Lower lobe of right lung (tissue), 2 donors: ENCODE data around the gene SYCP2. TPM values are rescaled to one million over a fixed set of nuclear protein-coding genes. Genes with fewer than 3 reads are reported as not detected.
A peak's percentile ranks its signal among the peaks of the same experiment; 100 is the strongest.

Source experiments
- ATAC-seq, 2 donors: fragments of 200-7000 bp; cut with Tn5 transposase; one replicate each; pipeline ENCODE4 v1.9.1; 2020 to 2022; ENCODE audit warnings: mild to moderate bottlenecking in 2 of 2, moderate library complexity in 2 of 2
- DNase-seq: peaks from one replicate; pipeline ENCODE4 v3.0.0-alpha.2; 2020
- H3K27ac ChIP-seq: fragments of 200-600 bp; one replicate; pipeline ENCODE4 v1.8.0; 2022
- H3K27me3 ChIP-seq: fragments of 200-600 bp; one replicate; pipeline ENCODE4 v1.8.0; 2022; ENCODE audit warnings: low read depth
- H3K36me3 ChIP-seq: fragments of 200-600 bp; one replicate; pipeline ENCODE4 v1.8.0; 2022; ENCODE audit warnings: mild to moderate bottlenecking
- H3K4me1 ChIP-seq: fragments of 200-600 bp; one replicate; pipeline ENCODE4 v1.8.0; 2022
- H3K4me3 ChIP-seq: fragments of 200-600 bp; one replicate; pipeline ENCODE4 v1.8.0; 2022; ENCODE audit warnings: mild to moderate bottlenecking
- H3K9me3 ChIP-seq: fragments of 200-600 bp; one replicate; pipeline ENCODE4 v1.8.0; 2022
- CTCF ChIP-seq: fragments of 200-600 bp; IDR thresholded peaks from one replicate; pipeline ENCODE4 v1.8.0; 2022; ENCODE audit warnings: antibody characterized with exemption, mild to moderate bottlenecking
- intact Hi-C: fragments of 100-400 bp; cut with DNase I; formaldehyde crosslinking; loops from one replicate; pipeline ENCODE4 v1.11.0; 2022
- total RNA-seq: library from RNA; stranded (reverse); fragmentation: NEBNext Ultra II Directional; extraction: Animal tissue kit (Norgen Biotek cat#: 25700); gene quantifications from one replicate; pipeline ENCODE4 v1.2.1, GENCODE V29; 2021
- donor health status: DM: no; HTN: yes; CAD: no; lungs with severe emphysema.

The SYCP2 gene
- total RNA-seq, 1 donor from 2014 or later = 3.5 TPM

- DNase-seq (no peak), ATAC-seq (peak; percentile 73 to 82)
- no peaks in the 10 kb centered on the region for H3K36me3 ChIP-seq
- peaks cover 6% of the 10 kb centered on the region for H3K4me1 ChIP-seq
- H3K27me3 ChIP-seq = no peaks in the 10 kb centered on the region
- H3K27ac ChIP-seq = no peak overlapping the region
- TF ChIP-seq CTCF = no peak
- intact Hi-C loops = no loop called here
- no peaks in the 10 kb centered on the region for H3K9me3 ChIP-seq
- H3K4me3 ChIP-seq = no peak overlapping the region
These were observed 38.8 kb upstream of the SYCP2 start for GRCh38 chr20:59972037-59972801.

- no peak for ATAC-seq
- Histone ChIP-seq H3K4me1 (peaks cover 6% of the 10 kb centered on the region), H3K9me3 (no peaks in the 10 kb centered on the region), H3K36me3 (no peaks in the 10 kb centered on the region), H3K27me3 (no peaks in the 10 kb centered on the region), H3K4me3 (no peak overlapping the region), H3K27ac (no peak overlapping the region)
- DNase-seq = no peak
- no peak for TF ChIP-seq CTCF
- intact Hi-C loops = no loop called here
These were observed 38.0 kb upstream of the SYCP2 start for GRCh38 chr20:59971428-59971827.

GRCh38 chr20:59966428-59966827, 33.0 kb upstream of the SYCP2 start:
- Histone ChIP-seq H3K9me3 (no peaks in the 10 kb centered on the region), H3K36me3 (no peaks in the 10 kb centered on the region), H3K27ac (no peak overlapping the region), H3K4me3 (no peak overlapping the region), H3K4me1 (no peaks in the 10 kb centered on the region), H3K27me3 (no peaks in the 10 kb centered on the region)
- ATAC-seq = no peak
- no peak for DNase-seq
- intact Hi-C loops = no loop called here
- TF ChIP-seq CTCF = no peak

- Histone ChIP-seq H3K27me3 (no peaks in the 10 kb centered on the region), H3K27ac (no peak overlapping the region), H3K9me3 (no peaks in the 10 kb centered on the region), H3K36me3 (no peaks in the 10 kb centered on the region), H3K4me1 (no peaks in the 10 kb centered on the region), H3K4me3 (no peak overlapping the region)
- ATAC-seq (no peak), DNase-seq (no peak)
- TF ChIP-seq CTCF = no peak
- intact Hi-C loops = no loop called here
These were observed 28.7 kb upstream of the SYCP2 start for GRCh38 chr20:59962155-59962554.

- DNase-seq = no peak
- ATAC-seq = no peak
- H3K27ac ChIP-seq = no peak overlapping the region
- H3K4me3 ChIP-seq = no peak overlapping the region
- no peaks in the 10 kb centered on the region for H3K36me3 ChIP-seq
- no peaks in the 10 kb centered on the region for H3K27me3 ChIP-seq
- intact Hi-C loops = no loop called here
- TF ChIP-seq CTCF = no peak
- no peaks in the 10 kb centered on the region for H3K9me3 ChIP-seq
- no peaks in the 10 kb centered on the region for H3K4me1 ChIP-seq
These were observed 28.0 kb upstream of the SYCP2 start for GRCh38 chr20:59961423-59961822.
